GM10248 (cell line): ENCODE results near the gene SHB.
"Not testable (repeated sequence)": the region's sequence is repeated elsewhere in the genome, so short reads cannot be mapped to it uniquely, and the experiment has no call there.

Experiments used
- CTCF ChIA-PET: fragments of 300-600 bp; sonication (Branson Sonifier 250); formaldehyde crosslinking; extraction: SDS; loops from one replicate; lab custom pipeline; 2021; ENCODE audit warnings: antibody characterized with exemption; lab: Yijun Ruan, JAX
- POLR2A ChIA-PET: fragments of 350-650 bp; sonication (Branson Sonifier 250); formaldehyde crosslinking; extraction: SDS; loops from one replicate; lab custom pipeline; 2020; ENCODE audit warnings: antibody characterized with exemption; lab: Yijun Ruan, JAX
- DNase-seq: peaks from one replicate; pipeline ENCODE4 v3.0.0; 2012; ENCODE audit errors: extremely low spot score
- CTCF ChIP-seq: IDR thresholded peaks from 2 replicates; pipeline ENCODE4 v1.5.1; 2012; ENCODE audit warnings: mild to moderate bottlenecking, low read depth; ENCODE audit errors: extremely low read depth, missing control alignments, control extremely low read depth

Gene SHB

GRCh38 chr9:37969130-37969529 lies 99.9 kb downstream of the SHB start:
- TF ChIP-seq CTCF: no peak
- no peak for DNase-seq
- ChIA-PET POLR2A (no interaction called here), CTCF (interaction anchor here (1.1 to 2.4 kb wide), 2 partner anchors 13 to 119 kb away, joined by 3 to 6 read pairs; no protein-coding TSS in a partner anchor)

GRCh38 chr9:37968228-37968701 lies 100.8 kb downstream of the SHB start:
- DNase-seq: no peak
- ChIA-PET POLR2A (no interaction called here), CTCF (interaction anchor here (1.0 to 1.1 kb wide), 2 partner anchors 12 to 29 kb away, joined by 3 read pairs; no protein-coding TSS in a partner anchor)
- no peak for TF ChIP-seq CTCF

GRCh38 chr9:37967761-37968080 lies 101.3 kb downstream of the SHB start:
- CTCF ChIA-PET: interaction anchor here (1.0 to 2.1 kb wide), 3 partner anchors 12 to 115 kb away, joined by 3 to 9 read pairs (median 3); no protein-coding TSS in a partner anchor
- TF ChIP-seq CTCF: no peak

GRCh38 chr9:37967014-37967760 lies 101.8 kb downstream of the SHB start:
- CTCF ChIA-PET: interaction anchor here (1.0 to 2.1 kb wide), 6 partner anchors 11 to 115 kb away, joined by 3 to 9 read pairs (median 3); no protein-coding TSS in a partner anchor
- POLR2A ChIA-PET: no interaction called here
- TF ChIP-seq CTCF: no peak
- DNase-seq: no peak

More at GRCh38 chr9:37967761-37968080, 101.3 kb downstream of the SHB start:
- no peak for DNase-seq
- POLR2A ChIA-PET: no interaction called here

GRCh38 chr9:37966412-37967013 lies 102.5 kb downstream of the SHB start:
- ChIA-PET CTCF (interaction anchor here (1.0 to 2.1 kb wide), 5 partner anchors 11 to 116 kb away, joined by 3 to 9 read pairs (median 3); no protein-coding TSS in a partner anchor), POLR2A (no interaction called here)
- TF ChIP-seq CTCF: no peak
- no peak for DNase-seq

- ChIA-PET CTCF (interaction anchor here (1.0 to 2.1 kb wide), 4 partner anchors 10 to 58 kb away, joined by 3 to 9 read pairs (median 3); no protein-coding TSS in a partner anchor), POLR2A (interaction anchor here (0.7 kb wide), 1 partner anchor 1234 kb away, joined by 4 read pairs; no protein-coding TSS in a partner anchor)
- not testable (repeated sequence) for DNase-seq
Observed at GRCh38 chr9:37965676-37966345, 103.2 kb downstream of the SHB start.
